LNCaP clone FGC (cell line): ENCODE results near the gene GARIN5A.

ENCODE experiments used
- DNase-seq: peaks from one replicate; pipeline ENCODE4 v3.0.0-alpha.2; 2011; ENCODE audit warnings: low read depth
- H3K4me3 ChIP-seq: 2 replicates; pipeline ENCODE4 v1.5.1; 2011; ENCODE audit warnings: mild to moderate bottlenecking, low read depth, low read length, control low read depth
- CTCF ChIP-seq: IDR thresholded peaks from 2 replicates; pipeline ENCODE4 v1.5.1; 2012; ENCODE audit warnings: mild to moderate bottlenecking; ENCODE audit not compliant: control insufficient read depth, insufficient read depth; ENCODE audit errors: extremely low read depth

GARIN5A gene

GRCh38 chr19:50512112-50512998 lies 35.7 kb upstream of the GARIN5A start:
- no peak for TF ChIP-seq CTCF
- H3K4me3 ChIP-seq: peak overlapping the region; percentile 74; the same call in 1 of the 2 replicates
- no peak for DNase-seq

- TF ChIP-seq CTCF: no peak
- peak; percentile 97 for DNase-seq
- H3K4me3 ChIP-seq: peak within 1 kb of the TSS; percentile 74
These were observed 34.6 kb upstream of the GARIN5A start, which contains the start of gene JOSD2 for GRCh38 chr19:50511069-50511822. Gene JOSD2 (minus strand): TSS chr19:50511191. CDS start chr19:50510431, 760 bp downstream.

GRCh38 chr19:50510700-50511068 lies 34.0 kb upstream of the GARIN5A start:
- peak overlapping the region; percentile 74 for H3K4me3 ChIP-seq
- no peak for DNase-seq
- TF ChIP-seq CTCF: no peak

- DNase-seq: no peak
- peak overlapping the region; percentile 74 for H3K4me3 ChIP-seq
- no peak for TF ChIP-seq CTCF
These were observed 33.5 kb upstream of the GARIN5A start for GRCh38 chr19:50510121-50510670.

GRCh38 chr19:50509366-50509765 lies 32.7 kb upstream of the GARIN5A start:
- H3K4me3 ChIP-seq: no peak overlapping the region
- TF ChIP-seq CTCF: no peak
- no peak for DNase-seq

- no peak overlapping the region for H3K4me3 ChIP-seq
- no peak for DNase-seq
- TF ChIP-seq CTCF: no peak
These were observed 32.2 kb upstream of the GARIN5A start for GRCh38 chr19:50508843-50509190.
